ENCODE results near the gene SLC24A3.

The SLC24A3 gene

DNA sequence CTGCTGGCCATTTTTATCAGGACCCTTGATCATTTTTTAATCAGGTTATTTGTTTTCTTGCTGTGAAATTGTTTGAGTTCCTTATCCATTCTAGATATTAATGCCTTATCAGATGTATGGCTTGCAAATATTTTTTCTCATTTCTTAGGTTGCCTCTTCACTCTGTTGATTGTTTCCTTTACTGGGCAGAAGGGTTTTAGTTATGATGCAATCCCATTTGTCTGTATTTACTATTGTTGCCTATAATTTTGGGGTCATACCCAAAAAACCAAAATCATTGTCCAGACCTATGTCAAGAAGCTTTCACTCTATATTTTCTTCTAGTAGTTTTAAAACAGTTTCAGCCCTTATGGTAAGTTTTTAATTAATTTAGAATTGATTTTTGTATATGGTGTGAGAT is 172.5 kb downstream of the SLC24A3 start:
- no peak for DNase-seq (ENCODE audit: low read depth in 2 of 2)

DNA sequence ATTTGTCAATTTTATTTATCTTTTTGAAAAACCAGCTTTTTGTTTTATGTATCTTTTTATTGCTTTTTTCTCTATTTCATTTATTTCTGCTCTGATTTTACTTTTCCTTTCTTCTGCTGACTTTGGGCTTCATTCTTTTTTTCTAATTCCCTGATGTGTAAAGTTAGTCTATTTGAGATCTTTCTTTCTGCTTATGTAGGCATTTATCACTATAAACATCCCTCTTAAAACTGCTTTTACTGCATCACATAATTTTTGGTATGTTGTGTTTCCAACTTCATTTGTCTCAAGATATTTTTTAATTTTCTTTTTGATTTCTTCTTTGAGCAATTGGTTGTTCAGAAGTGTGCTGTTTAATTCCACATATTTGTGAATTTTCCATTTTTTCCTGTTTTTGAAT is 174.8 kb downstream of the SLC24A3 start:
- DNase-seq (ENCODE audit: low read depth in 2 of 2), result no peak

GRCh38 chr20:19392344-19393130 is 180.1 kb downstream of the SLC24A3 start:
- no peak for DNase-seq (ENCODE audit: low read depth in 2 of 2)

- no peak for DNase-seq (ENCODE audit: low read depth in 2 of 2)
Observed at GRCh38 chr20:19396460-19397081, 184.1 kb downstream of the SLC24A3 start.

- DNase-seq (ENCODE audit: low read depth in 2 of 2), result no peak
Observed at GRCh38 chr20:19397226-19397625, 184.8 kb downstream of the SLC24A3 start.

DNA sequence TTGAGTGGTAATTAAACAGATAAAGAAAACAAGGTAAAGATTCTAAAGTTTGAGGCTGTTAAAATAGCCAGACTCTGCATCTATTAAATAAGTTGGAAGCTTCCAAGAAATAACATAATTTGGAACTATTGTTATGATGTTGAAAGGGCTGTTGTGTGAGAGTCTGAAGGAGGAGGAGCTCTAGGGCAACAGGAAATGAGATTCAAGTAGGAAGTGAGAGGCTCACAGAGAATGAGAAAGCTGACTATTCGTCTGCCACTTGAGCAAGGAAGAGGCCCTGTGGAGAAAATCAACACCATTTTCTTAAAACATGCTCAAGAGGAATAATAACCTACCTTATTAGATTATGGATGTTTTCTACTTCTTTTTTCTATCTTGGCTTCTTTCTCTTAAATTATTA is 185.2 kb downstream of the SLC24A3 start:
- no peak for DNase-seq (ENCODE audit: low read depth in 2 of 2)

GRCh38 chr20:19401096-19401495 is 188.7 kb downstream of the SLC24A3 start:
- no peak for DNase-seq (ENCODE audit: low read depth in 2 of 2)

- DNase-seq (ENCODE audit: low read depth in 2 of 2), result no peak
Observed at GRCh38 chr20:19403549-19403948, 191.1 kb downstream of the SLC24A3 start.

DNA sequence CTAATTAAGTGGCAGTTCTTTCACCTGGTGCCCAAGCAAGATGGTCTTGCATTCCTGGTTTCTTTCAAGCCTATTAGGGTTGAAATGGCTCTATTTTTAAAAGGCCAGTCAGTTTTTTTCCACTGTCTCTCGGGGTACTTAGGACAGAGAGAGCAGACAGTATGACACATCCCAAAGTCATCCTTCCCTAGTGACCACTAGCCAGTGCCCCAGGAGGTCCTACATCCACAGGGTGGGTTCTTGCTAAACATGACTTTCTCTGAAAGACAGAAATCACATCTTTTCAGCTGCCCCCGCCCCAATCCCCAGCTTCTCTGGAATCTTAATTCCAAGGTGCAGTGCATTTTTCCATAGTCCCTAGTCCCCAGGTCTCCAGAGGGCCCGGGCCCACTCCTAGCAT is 192.4 kb downstream of the SLC24A3 start:
- no peak for DNase-seq (ENCODE audit: low read depth in 2 of 2)

DNA sequence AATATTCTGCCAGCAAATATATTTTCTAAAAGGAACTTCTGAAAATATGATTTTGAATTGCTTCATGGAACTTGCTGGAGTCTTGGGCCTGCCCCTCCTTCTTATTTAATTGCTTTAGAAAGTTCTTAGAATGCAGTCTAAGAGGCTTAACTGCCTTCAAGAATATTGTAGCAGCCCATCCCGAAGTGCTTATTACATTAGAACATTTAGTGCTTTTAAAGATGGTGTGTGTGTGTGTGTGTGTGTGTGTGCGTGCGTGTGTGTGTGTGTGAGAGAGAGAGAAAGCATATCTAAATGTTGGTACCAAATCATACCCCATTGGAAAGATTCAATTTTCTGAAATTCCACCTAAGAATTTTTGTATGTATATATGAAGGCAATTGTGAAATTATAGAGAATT is 193.5 kb downstream of the SLC24A3 start:
- no peak for DNase-seq (ENCODE audit: low read depth in 2 of 2)

DNA sequence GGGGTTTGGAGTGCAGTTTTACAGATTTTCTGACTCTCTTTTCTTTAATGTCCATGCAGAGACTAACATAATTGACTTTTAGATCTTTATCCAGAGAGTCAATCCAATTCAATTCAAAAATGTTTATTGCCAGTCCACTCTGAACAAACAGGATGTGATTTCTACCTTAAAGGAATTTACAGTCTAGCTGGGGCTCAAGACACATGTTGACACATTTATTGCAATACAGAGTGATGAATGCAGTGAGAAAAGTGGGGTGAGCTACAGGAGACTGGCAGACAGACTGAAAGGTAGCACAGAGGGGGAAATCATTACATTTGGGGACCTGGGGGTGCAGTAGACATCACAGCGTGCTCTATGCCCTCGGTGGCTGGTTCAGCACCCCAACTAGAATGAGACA is 193.9 kb downstream of the SLC24A3 start:
- no peak for DNase-seq (ENCODE audit: low read depth in 2 of 2)

DNA sequence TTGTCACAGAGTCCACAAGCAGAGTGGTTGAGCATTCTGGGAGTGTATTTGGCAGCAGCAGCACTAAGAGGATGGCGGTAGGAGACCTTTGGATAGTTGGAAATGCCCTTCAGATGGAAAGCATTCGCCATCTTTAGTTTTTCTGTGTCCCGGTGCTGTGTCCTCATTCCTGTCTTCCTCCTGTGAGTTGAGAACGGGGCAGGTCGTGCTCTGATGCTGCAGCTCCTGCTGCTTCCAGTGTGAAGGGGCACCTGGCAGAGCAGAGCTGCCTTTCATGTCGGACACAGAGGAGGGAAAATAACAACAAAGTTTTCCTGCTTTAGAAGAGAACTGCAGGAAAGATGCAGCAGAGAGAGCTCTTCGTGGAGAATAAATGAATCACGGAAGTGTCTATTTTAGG is 194.8 kb downstream of the SLC24A3 start:
- no peak for DNase-seq (ENCODE audit: low read depth in 2 of 2)

DNA sequence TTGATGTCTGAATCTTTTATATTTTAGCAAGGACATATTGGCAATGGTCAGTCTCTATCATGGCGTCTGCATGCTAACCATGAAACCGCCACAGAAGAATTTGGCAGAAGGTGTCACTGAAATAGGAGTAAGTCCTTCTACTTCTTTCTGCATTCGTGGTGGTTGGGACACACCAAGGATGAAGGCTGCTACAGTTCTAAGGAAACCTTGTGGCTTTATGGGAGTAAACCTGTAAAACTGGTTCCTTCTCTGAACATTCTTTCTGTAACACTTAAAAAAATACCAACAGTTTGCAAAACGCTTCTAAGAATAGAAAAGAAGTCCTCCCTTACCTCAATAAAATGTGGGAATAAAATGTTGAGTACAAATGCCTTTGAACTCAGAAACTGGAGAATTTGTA is 195.3 kb downstream of the SLC24A3 start:
- no peak for DNase-seq (ENCODE audit: low read depth in 2 of 2)

GRCh38 chr20:19408971-19409370 is 196.5 kb downstream of the SLC24A3 start:
- DNase-seq (ENCODE audit: low read depth in 2 of 2), result no peak

DNA sequence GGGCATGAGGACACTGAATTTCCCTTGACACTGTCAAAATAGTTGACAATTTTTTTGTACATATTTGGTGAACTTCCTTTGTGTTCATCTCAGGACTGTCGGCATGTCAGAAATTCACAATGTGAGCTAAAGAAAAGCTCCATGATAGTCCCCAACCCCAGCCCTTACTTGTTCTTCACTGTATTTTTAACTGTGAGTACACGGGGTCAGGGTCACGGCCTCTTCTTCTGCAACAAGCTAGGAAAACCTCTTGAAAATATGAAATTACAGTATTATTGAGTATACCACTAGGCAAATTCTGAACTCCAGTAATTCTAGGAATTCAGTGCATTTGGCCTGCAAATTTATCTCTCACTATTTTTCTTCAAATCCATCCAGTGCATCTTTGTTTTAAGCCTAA is 199.4 kb downstream of the SLC24A3 start:
- no peak for DNase-seq (ENCODE audit: low read depth in 2 of 2)

GRCh38 chr20:19412254-19412653 is 199.8 kb downstream of the SLC24A3 start:
- no peak for DNase-seq (ENCODE audit: low read depth in 2 of 2)

DNA sequence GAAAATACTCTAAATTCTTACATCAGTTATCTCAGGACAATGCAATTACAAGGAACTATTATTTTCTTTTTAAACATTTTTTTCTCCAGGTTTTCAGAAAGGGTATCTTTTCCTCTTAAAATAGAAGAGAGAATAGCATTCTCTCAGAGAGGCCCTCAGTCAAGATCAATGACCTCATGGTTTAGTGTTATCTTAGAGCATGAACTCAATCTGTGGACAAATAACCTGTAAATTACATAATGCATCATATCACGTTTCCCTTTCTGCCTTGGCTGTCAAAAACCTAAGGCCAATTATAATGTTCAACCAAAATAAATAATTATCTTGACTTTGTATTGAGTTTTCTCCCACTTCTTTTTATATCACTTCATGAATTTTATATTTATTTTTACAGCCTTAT is 202.2 kb downstream of the SLC24A3 start:
- DNase-seq (ENCODE audit: low read depth in 2 of 2), result no peak

GRCh38 chr20:19415786-19416185 is 203.3 kb downstream of the SLC24A3 start:
- DNase-seq (ENCODE audit: low read depth in 2 of 2), result no peak

DNA sequence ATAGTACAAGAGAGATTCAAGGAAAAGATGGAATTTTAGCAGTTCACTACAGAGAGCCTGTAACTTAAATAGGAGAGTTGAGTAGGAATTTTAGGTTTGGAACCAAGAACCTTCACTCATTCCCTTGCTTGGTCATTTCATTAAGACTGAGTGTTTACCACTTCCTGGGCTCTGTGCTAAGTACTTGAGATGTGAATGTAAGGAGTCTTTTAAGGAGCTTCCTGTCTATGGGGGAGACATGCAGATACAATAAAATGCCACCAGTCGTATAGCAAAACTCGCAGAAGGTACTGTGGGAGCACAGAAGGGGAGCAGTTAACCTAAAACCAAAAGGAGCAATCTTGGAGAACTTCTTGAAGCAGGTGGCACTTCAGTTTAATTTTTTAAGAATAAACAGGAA is 204.2 kb downstream of the SLC24A3 start:
- no peak for DNase-seq (ENCODE audit: low read depth in 2 of 2)

- no peak for DNase-seq (ENCODE audit: low read depth in 2 of 2)
Observed at GRCh38 chr20:19419396-19419795, 207.0 kb downstream of the SLC24A3 start.

- DNase-seq (ENCODE audit: low read depth in 2 of 2), result no peak
Observed at GRCh38 chr20:19423097-19423899, 210.9 kb downstream of the SLC24A3 start.

DNA sequence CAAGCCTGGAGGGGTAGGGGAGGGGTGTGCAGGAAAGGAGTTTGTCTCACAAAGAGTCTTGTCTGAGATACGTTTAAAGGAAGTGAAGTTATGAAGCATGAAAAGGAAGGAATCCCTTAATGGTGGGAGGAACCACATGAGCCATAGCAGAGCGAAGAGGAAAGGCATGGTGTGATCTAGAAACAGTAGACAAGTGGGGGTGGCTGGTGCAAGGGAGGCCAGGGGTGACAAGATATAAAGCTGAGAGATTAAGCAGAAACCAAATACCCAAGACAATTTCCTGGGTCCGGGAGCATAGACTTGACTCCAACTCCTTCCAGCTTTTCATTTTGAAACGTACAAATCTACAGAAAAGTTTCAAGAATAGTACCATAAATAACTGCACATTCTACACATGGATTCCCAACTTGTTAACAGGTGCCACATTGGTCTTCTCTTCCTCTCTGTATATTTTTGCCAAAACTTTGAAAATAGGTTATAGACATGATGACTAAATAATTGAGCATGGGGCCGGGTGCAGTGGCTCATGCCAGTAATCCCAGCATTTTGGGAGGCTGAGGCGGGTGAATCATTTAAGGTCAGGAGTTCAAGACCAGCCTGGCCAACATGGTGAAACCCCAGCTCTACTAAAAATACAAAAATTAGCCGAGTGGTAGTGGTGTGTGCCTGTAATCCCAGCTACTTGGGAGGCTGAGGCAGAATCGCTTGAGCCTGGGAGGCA is 211.6 kb downstream of the SLC24A3 start:
- no peak for DNase-seq (ENCODE audit: low read depth in 2 of 2)
